Measurements from ENCODE around the gene TGM6.

The TGM6 gene

GRCh38 chr20:2380601-2381000 lies at the start of gene TGM6:
TGM6 (plus strand) TSS chr20:2380901; CDS start chr20:2380969, 68 bp downstream.
- Histone ChIP-seq H3K9me2 (replicated peaks; ENCODE audit: low read depth, low read length) (no peaks in the 10 kb centered on the region), H3K9me3 (ENCODE audit: insufficient read depth, low read depth, low read length) (no peaks in the 10 kb centered on the region), H3K4me2 (ENCODE audit: low read depth, low read length, poor library complexity, severe bottlenecking) (peak within 1 kb of the TSS; percentile 84), H3K9ac (ENCODE audit: low read depth, low read length, poor library complexity, severe bottlenecking) (peak within 1 kb of the TSS; percentile 54), H3F3A (ENCODE audit: low read depth) (no peaks in the 10 kb centered on the region; the same call in 1 of the 2 replicates), H2AFZ (ENCODE audit: low read length) (no peak within 1 kb of the TSS), H3K79me2 (ENCODE audit: insufficient read depth, low read length) (no peaks in the 10 kb centered on the region), H3K27me3 (ENCODE audit: insufficient read depth, low read length, poor library complexity, severe bottlenecking) (no peaks in the 10 kb centered on the region), H3K4me1 (ENCODE audit: insufficient read depth, low read length, poor library complexity, severe bottlenecking) (peaks cover 38% of the 10 kb centered on the region), H3K4me3 (ENCODE audit: low read length, poor library complexity, severe bottlenecking) (peak within 1 kb of the TSS; percentile 61), H4K20me1 (ENCODE audit: insufficient read depth, low read length, poor library complexity, severe bottlenecking) (no peaks in the 10 kb centered on the region), H3K36me3 (ENCODE audit: insufficient read depth, low read length) (no peaks in the 10 kb centered on the region)
- TF ChIP-seq EZH2phosphoT487 (IDR thresholded peaks at IDR 0.05; ENCODE audit: borderline replicate concordance) (no peak), CTCF (conservative IDR thresholded peaks at IDR 0.05; ENCODE audit: low read length) (no peak)

- no peaks in the 10 kb centered on the region for H4K20me1 ChIP-seq (ENCODE audit: insufficient read depth, low read length, poor library complexity, severe bottlenecking)
- TF ChIP-seq EZH2phosphoT487 (IDR thresholded peaks at IDR 0.05; ENCODE audit: borderline replicate concordance) (no peak), CTCF (conservative IDR thresholded peaks at IDR 0.05; ENCODE audit: low read length) (no peak)
- no peaks in the 10 kb centered on the region for H3K27me3 ChIP-seq (ENCODE audit: insufficient read depth, low read length, poor library complexity, severe bottlenecking)
- H3K9me2 ChIP-seq (replicated peaks; ENCODE audit: low read depth, low read length), result no peaks in the 10 kb centered on the region
- H3K9me3 ChIP-seq (ENCODE audit: insufficient read depth, low read depth, low read length), result no peaks in the 10 kb centered on the region
- H3K79me2 ChIP-seq (ENCODE audit: insufficient read depth, low read length), result no peaks in the 10 kb centered on the region
- H3F3A ChIP-seq (ENCODE audit: low read depth), result no peaks in the 10 kb centered on the region
- no peaks in the 10 kb centered on the region for H3K36me3 ChIP-seq (ENCODE audit: insufficient read depth, low read length)
- no peak overlapping the region for H3K9ac ChIP-seq (ENCODE audit: low read depth, low read length, poor library complexity, severe bottlenecking)
- H3K4me1 ChIP-seq (ENCODE audit: insufficient read depth, low read length, poor library complexity, severe bottlenecking), result no peaks in the 10 kb centered on the region
- no peak overlapping the region for H2AFZ ChIP-seq (ENCODE audit: low read length)
- H3K4me2 ChIP-seq (ENCODE audit: low read depth, low read length, poor library complexity, severe bottlenecking), result no peak overlapping the region
- no peak overlapping the region for H3K4me3 ChIP-seq (ENCODE audit: low read length, poor library complexity, severe bottlenecking)
Measured at GRCh38 chr20:2331106-2331505, 49.6 kb upstream of the TGM6 start.

- Histone ChIP-seq H4K20me1 (ENCODE audit: insufficient read depth, low read length, poor library complexity, severe bottlenecking) (no peaks in the 10 kb centered on the region), H3K9me3 (ENCODE audit: insufficient read depth, low read depth, low read length) (no peaks in the 10 kb centered on the region), H3K9ac (ENCODE audit: low read depth, low read length, poor library complexity, severe bottlenecking) (no peak overlapping the region), H3K27me3 (ENCODE audit: insufficient read depth, low read length, poor library complexity, severe bottlenecking) (no peaks in the 10 kb centered on the region), H3K79me2 (ENCODE audit: insufficient read depth, low read length) (no peaks in the 10 kb centered on the region), H3K9me2 (replicated peaks; ENCODE audit: low read depth, low read length) (no peaks in the 10 kb centered on the region), H3K36me3 (ENCODE audit: insufficient read depth, low read length) (no peaks in the 10 kb centered on the region), H3K4me2 (ENCODE audit: low read depth, low read length, poor library complexity, severe bottlenecking) (no peak overlapping the region), H2AFZ (ENCODE audit: low read length) (no peak overlapping the region), H3K4me3 (ENCODE audit: low read length, poor library complexity, severe bottlenecking) (no peak overlapping the region), H3K4me1 (ENCODE audit: insufficient read depth, low read length, poor library complexity, severe bottlenecking) (no peaks in the 10 kb centered on the region), H3F3A (ENCODE audit: low read depth) (no peaks in the 10 kb centered on the region)
- TF ChIP-seq CTCF (conservative IDR thresholded peaks at IDR 0.05; ENCODE audit: low read length) (no peak), EZH2phosphoT487 (IDR thresholded peaks at IDR 0.05; ENCODE audit: borderline replicate concordance) (no peak)
Measured at GRCh38 chr20:2331901-2332565, 48.7 kb upstream of the TGM6 start.

Data from Loucy (cell line).